H1 (cell line): ENCODE data around the gene GRIK2. TPM values are rescaled to one million over a fixed set of nuclear protein-coding genes. Genes with fewer than 3 reads are reported as not detected.

ENCODE experiments used
- KDM4A ChIP-seq: IDR thresholded peaks from one replicate; pipeline ENCODE4 v1.7.1; 2012; ENCODE audit warnings: low read depth, mild to moderate bottlenecking, moderate library complexity, low read length, inconsistent platforms; ENCODE audit not compliant: severe bottlenecking
- SIX5 ChIP-seq: IDR thresholded peaks from 2 replicates; pipeline ENCODE4 v1.6.1; 2011; ENCODE audit warnings: mild to moderate bottlenecking, low read depth, low read length
- SP2 ChIP-seq: IDR thresholded peaks from 2 replicates; pipeline ENCODE4 v1.6.1; 2012; ENCODE audit warnings: mild to moderate bottlenecking, low read length, inconsistent platforms
- TCF12 ChIP-seq: IDR thresholded peaks from 2 replicates; pipeline ENCODE4 v1.6.1; 2011; ENCODE audit warnings: low read depth, mild to moderate bottlenecking, low read length
- polyA plus RNA-seq, 7 experiments: library from polyadenylated mRNA; depleted of rRNA in 3 of 7; stranded (reverse) in 5 of 7; unstranded in 2 of 7; fragments of >200 nt in 5 of 7; fragments of 200-250 nt in 2 of 7; gene quantifications; 1 replicate in 5 of 7; 2 replicates in 1 of 7; 4 replicates in 1 of 7; pipeline versions ENCODE4 v1.2.1 to v1.2.3, GENCODE V29; 2011 to 2013; ENCODE audit warnings: missing spikeins in 2 of 7, mixed read lengths in 2 of 7
- total RNA-seq: library from RNA; stranded (reverse); fragmentation: NEBNext Ultra II Directional; extraction: Animal tissue kit (Norgen Biotek cat#: 25700); gene quantifications from 2 replicates; pipeline ENCODE4 v1.2.1, GENCODE V29; 2021
- TF ChIP-seq, protein P1 (sequence below), 3 experiments: IDR thresholded peaks; 1 replicate in 2 of 3; 2 replicates in 1 of 3; pipeline versions ENCODE4 v1.5.1 to v1.6.1; 2011; ENCODE audit warnings: low read length in 3 of 3, mild to moderate bottlenecking in 3 of 3, inconsistent platforms in 2 of 3, low read depth in 1 of 3, moderate library complexity in 1 of 3; ENCODE audit not compliant: insufficient read depth in 1 of 3; ENCODE audit errors: control extremely low read depth in 1 of 3

Gene GRIK2
- total and polyA plus RNA-seq, 2 of the 8 experiments (the other 6 are each of a cell fraction or from before 2014, with no cell fraction given) = 1.8 to 2.2 TPM

GRCh38 chr6:101663100-101663499, 269.6 kb downstream of the GRIK2 start (continued):
- TF ChIP-seq, protein P1, sequence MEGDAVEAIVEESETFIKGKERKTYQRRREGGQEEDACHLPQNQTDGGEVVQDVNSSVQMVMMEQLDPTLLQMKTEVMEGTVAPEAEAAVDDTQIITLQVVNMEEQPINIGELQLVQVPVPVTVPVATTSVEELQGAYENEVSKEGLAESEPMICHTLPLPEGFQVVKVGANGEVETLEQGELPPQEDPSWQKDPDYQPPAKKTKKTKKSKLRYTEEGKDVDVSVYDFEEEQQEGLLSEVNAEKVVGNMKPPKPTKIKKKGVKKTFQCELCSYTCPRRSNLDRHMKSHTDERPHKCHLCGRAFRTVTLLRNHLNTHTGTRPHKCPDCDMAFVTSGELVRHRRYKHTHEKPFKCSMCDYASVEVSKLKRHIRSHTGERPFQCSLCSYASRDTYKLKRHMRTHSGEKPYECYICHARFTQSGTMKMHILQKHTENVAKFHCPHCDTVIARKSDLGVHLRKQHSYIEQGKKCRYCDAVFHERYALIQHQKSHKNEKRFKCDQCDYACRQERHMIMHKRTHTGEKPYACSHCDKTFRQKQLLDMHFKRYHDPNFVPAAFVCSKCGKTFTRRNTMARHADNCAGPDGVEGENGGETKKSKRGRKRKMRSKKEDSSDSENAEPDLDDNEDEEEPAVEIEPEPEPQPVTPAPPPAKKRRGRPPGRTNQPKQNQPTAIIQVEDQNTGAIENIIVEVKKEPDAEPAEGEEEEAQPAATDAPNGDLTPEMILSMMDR (IDR thresholded peaks at IDR 0.05; ENCODE audit: control extremely low read depth in 1 of 3, insufficient read depth in 1 of 3, low read depth in 1 of 3, low read length in 3 of 3) = no peak
- TF ChIP-seq SP2 = no peak
- TF ChIP-seq SIX5 = no peak
- no peak for TF ChIP-seq KDM4A
- no peak for TF ChIP-seq TCF12
